Measurements from ENCODE around the gene SLMAP. TPM values are rescaled to one million over a fixed set of nuclear protein-coding genes. Genes with fewer than 3 reads are reported as not detected.

SLMAP gene
- total RNA-seq, 1 donor from 2014 or later, result 71.5 TPM

- Mint-ChIP-seq H3K9me3 (ENCODE audit: unreplicated experiment) (peaks cover 7% of the 10 kb centered on the region), H3K36me3 (ENCODE audit: unreplicated experiment) (peaks cover 5% of the 10 kb centered on the region), H3K27me3 (ENCODE audit: unreplicated experiment) (no peaks in the 10 kb centered on the region), H3K27ac (ENCODE audit: unreplicated experiment) (no peak overlapping the region), H3K4me3 (ENCODE audit: unreplicated experiment) (no peak overlapping the region), H3K4me1 (ENCODE audit: unreplicated experiment) (peaks cover 3% of the 10 kb centered on the region)
- no peak for TF ChIP-seq CTCF (IDR thresholded peaks at IDR 0.05)
- DNase-seq (ENCODE audit: extremely low spot score, unreplicated experiment), result no peak
Measured at GRCh38 chr3:57810471-57811137, 54.5 kb downstream of the SLMAP start.

GRCh38 chr3:57815036-57815435 is 58.9 kb downstream of the SLMAP start:
- Mint-ChIP-seq H3K27me3 (ENCODE audit: unreplicated experiment) (no peaks in the 10 kb centered on the region), H3K4me1 (ENCODE audit: unreplicated experiment) (peaks cover 6% of the 10 kb centered on the region), H3K4me3 (ENCODE audit: unreplicated experiment) (no peak overlapping the region), H3K27ac (ENCODE audit: unreplicated experiment) (no peak overlapping the region), H3K9me3 (ENCODE audit: unreplicated experiment) (peaks cover 7% of the 10 kb centered on the region), H3K36me3 (ENCODE audit: unreplicated experiment) (peaks cover 5% of the 10 kb centered on the region)
- DNase-seq (ENCODE audit: extremely low spot score, unreplicated experiment), result no peak
- no peak for TF ChIP-seq CTCF (IDR thresholded peaks at IDR 0.05)

GRCh38 chr3:57816471-57817095 is 60.5 kb downstream of the SLMAP start:
- peaks cover 5% of the 10 kb centered on the region for H3K36me3 Mint-ChIP-seq (ENCODE audit: unreplicated experiment)
- H3K4me3 Mint-ChIP-seq (ENCODE audit: unreplicated experiment), result no peak overlapping the region
- DNase-seq (ENCODE audit: extremely low spot score, unreplicated experiment), result no peak
- no peaks in the 10 kb centered on the region for H3K27me3 Mint-ChIP-seq (ENCODE audit: unreplicated experiment)
- H3K9me3 Mint-ChIP-seq (ENCODE audit: unreplicated experiment), result peaks cover 7% of the 10 kb centered on the region
- no peak overlapping the region for H3K27ac Mint-ChIP-seq (ENCODE audit: unreplicated experiment)
- TF ChIP-seq CTCF (IDR thresholded peaks at IDR 0.05), result no peak
- peaks cover 6% of the 10 kb centered on the region for H3K4me1 Mint-ChIP-seq (ENCODE audit: unreplicated experiment)

GRCh38 chr3:57818772-57819171 is 62.7 kb downstream of the SLMAP start:
- H3K27me3 Mint-ChIP-seq (ENCODE audit: unreplicated experiment), result no peaks in the 10 kb centered on the region
- DNase-seq (ENCODE audit: extremely low spot score, unreplicated experiment), result no peak
- TF ChIP-seq CTCF (IDR thresholded peaks at IDR 0.05), result no peak
- no peak overlapping the region for H3K4me3 Mint-ChIP-seq (ENCODE audit: unreplicated experiment)
- no peak overlapping the region for H3K27ac Mint-ChIP-seq (ENCODE audit: unreplicated experiment)
- peaks cover 13% of the 10 kb centered on the region for H3K4me1 Mint-ChIP-seq (ENCODE audit: unreplicated experiment)
- no peaks in the 10 kb centered on the region for H3K36me3 Mint-ChIP-seq (ENCODE audit: unreplicated experiment)
- H3K9me3 Mint-ChIP-seq (ENCODE audit: unreplicated experiment), result no peaks in the 10 kb centered on the region

GRCh38 chr3:57820479-57820878 is 64.4 kb downstream of the SLMAP start:
- peaks cover 18% of the 10 kb centered on the region for H3K4me1 Mint-ChIP-seq (ENCODE audit: unreplicated experiment)

More at GRCh38 chr3:57820479-57820878, 64.4 kb downstream of the SLMAP start:
- TF ChIP-seq CTCF (IDR thresholded peaks at IDR 0.05), result no peak
- Mint-ChIP-seq H3K36me3 (ENCODE audit: unreplicated experiment) (no peaks in the 10 kb centered on the region), H3K27me3 (ENCODE audit: unreplicated experiment) (no peaks in the 10 kb centered on the region), H3K27ac (ENCODE audit: unreplicated experiment) (no peak overlapping the region), H3K4me3 (ENCODE audit: unreplicated experiment) (no peak overlapping the region), H3K9me3 (ENCODE audit: unreplicated experiment) (no peaks in the 10 kb centered on the region)
- DNase-seq (ENCODE audit: extremely low spot score, unreplicated experiment), result no peak
